HL-60 (cell line): ENCODE measurements around the gene TMEM174.

Source experiments
- DNase-seq, 2 experiments: peaks; one replicate each; pipeline ENCODE4 v3.0.0-alpha.2; 2010 to 2020; ENCODE audit warnings: low read depth in 1 of 2, low spot score in 1 of 2
- H3K27ac ChIP-seq: fragments of 250-450 bp; sonication (Bioruptor Pico); replicated peaks from 2 replicates; pipeline ENCODE4 v1.5.1; 2020; ENCODE audit warnings: mild to moderate bottlenecking, moderate library complexity
- H3K27me3 ChIP-seq: fragments of 250-450 bp; sonication (Bioruptor Pico); 2 replicates; pipeline ENCODE4 v1.5.1; 2021; ENCODE audit warnings: mild to moderate bottlenecking, moderate library complexity; ENCODE audit not compliant: insufficient read depth, poor library complexity, severe bottlenecking
- H3K4me3 ChIP-seq: replicated peaks from 2 replicates; pipeline ENCODE4 v1.5.1; 2011; ENCODE audit warnings: mild to moderate bottlenecking, control low read depth, low read length; ENCODE audit not compliant: insufficient read depth
- GABPA ChIP-seq: IDR thresholded peaks from 2 replicates; pipeline ENCODE4 v1.6.1; 2012; ENCODE audit warnings: low read depth
- POLR2AphosphoS5 ChIP-seq: IDR thresholded peaks from 2 replicates; pipeline ENCODE4 v1.6.1; 2012; ENCODE audit warnings: low read depth
- SPI1 ChIP-seq: IDR thresholded peaks from 2 replicates; pipeline ENCODE4 v1.6.1; 2012; ENCODE audit warnings: low read depth, mild to moderate bottlenecking, borderline replicate concordance
- TF ChIP-seq, protein P1 (sequence below): IDR thresholded peaks from one replicate; pipeline ENCODE4 v1.5.1; 2011; ENCODE audit warnings: low read length, control low read depth, inconsistent platforms; ENCODE audit not compliant: insufficient read depth
- TF ChIP-seq, protein P2 (sequence below): IDR thresholded peaks from 2 replicates; pipeline ENCODE4 v1.6.1; 2012; ENCODE audit warnings: low read depth; ENCODE audit not compliant: insufficient replicate concordance

TMEM174 gene

DNA sequence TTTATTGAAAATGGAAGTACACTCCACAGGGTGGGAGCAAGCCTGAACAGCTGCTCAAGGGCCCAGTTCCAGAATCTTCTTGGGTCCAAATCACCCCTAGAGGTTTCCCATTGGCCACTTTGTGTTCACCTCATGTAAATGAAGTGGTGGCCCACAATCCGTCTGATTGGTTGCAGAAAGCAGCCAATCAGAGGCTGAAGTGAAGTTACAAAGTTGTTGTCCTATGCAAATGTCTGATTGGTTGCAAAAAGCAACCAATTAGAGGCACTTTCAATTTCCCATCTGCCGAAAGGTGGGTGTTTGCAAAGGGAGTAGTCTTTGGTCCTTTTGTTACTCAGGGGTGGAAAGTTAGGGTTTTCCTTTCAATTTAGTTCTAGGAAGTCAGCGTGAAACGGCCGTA, 43.9 kb upstream of the TMEM174 start:
- no peak overlapping the region for H3K4me3 ChIP-seq
- DNase-seq = no peak
- no peaks in the 10 kb centered on the region for H3K27me3 ChIP-seq
- no peak overlapping the region for H3K27ac ChIP-seq
- TF ChIP-seq SPI1 (no peak), GABPA (no peak), POLR2AphosphoS5 (no peak)
- TF ChIP-seq, protein P1, sequence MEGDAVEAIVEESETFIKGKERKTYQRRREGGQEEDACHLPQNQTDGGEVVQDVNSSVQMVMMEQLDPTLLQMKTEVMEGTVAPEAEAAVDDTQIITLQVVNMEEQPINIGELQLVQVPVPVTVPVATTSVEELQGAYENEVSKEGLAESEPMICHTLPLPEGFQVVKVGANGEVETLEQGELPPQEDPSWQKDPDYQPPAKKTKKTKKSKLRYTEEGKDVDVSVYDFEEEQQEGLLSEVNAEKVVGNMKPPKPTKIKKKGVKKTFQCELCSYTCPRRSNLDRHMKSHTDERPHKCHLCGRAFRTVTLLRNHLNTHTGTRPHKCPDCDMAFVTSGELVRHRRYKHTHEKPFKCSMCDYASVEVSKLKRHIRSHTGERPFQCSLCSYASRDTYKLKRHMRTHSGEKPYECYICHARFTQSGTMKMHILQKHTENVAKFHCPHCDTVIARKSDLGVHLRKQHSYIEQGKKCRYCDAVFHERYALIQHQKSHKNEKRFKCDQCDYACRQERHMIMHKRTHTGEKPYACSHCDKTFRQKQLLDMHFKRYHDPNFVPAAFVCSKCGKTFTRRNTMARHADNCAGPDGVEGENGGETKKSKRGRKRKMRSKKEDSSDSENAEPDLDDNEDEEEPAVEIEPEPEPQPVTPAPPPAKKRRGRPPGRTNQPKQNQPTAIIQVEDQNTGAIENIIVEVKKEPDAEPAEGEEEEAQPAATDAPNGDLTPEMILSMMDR = no peak
- TF ChIP-seq, protein P2, sequence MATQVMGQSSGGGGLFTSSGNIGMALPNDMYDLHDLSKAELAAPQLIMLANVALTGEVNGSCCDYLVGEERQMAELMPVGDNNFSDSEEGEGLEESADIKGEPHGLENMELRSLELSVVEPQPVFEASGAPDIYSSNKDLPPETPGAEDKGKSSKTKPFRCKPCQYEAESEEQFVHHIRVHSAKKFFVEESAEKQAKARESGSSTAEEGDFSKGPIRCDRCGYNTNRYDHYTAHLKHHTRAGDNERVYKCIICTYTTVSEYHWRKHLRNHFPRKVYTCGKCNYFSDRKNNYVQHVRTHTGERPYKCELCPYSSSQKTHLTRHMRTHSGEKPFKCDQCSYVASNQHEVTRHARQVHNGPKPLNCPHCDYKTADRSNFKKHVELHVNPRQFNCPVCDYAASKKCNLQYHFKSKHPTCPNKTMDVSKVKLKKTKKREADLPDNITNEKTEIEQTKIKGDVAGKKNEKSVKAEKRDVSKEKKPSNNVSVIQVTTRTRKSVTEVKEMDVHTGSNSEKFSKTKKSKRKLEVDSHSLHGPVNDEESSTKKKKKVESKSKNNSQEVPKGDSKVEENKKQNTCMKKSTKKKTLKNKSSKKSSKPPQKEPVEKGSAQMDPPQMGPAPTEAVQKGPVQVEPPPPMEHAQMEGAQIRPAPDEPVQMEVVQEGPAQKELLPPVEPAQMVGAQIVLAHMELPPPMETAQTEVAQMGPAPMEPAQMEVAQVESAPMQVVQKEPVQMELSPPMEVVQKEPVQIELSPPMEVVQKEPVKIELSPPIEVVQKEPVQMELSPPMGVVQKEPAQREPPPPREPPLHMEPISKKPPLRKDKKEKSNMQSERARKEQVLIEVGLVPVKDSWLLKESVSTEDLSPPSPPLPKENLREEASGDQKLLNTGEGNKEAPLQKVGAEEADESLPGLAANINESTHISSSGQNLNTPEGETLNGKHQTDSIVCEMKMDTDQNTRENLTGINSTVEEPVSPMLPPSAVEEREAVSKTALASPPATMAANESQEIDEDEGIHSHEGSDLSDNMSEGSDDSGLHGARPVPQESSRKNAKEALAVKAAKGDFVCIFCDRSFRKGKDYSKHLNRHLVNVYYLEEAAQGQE = no peak

DNA sequence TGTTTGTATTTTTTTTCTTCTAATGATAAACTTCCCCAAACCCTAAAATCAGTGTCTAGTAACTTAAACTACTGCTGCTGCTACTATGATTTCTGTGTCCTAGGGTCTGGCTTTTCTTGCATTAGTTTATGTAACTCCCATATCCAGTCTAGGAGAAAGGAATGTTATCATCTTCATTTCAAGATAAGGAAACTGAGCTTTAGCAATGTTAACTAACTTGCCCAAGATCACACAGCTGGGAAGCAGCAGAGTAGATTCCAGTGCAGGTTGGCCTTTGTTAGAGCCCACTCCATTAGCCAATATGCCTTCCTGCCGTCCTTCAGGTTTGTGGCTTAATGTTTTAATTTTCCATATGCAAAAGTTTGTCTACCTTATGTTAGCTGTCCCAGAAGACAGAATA, 42.2 kb upstream of the TMEM174 start:
- no peak for DNase-seq
- TF ChIP-seq GABPA (no peak), POLR2AphosphoS5 (no peak), SPI1 (no peak)
- TF ChIP-seq, protein P2 = no peak
- TF ChIP-seq, protein P1 = no peak
- Histone ChIP-seq H3K27me3 (no peaks in the 10 kb centered on the region), H3K4me3 (no peak overlapping the region), H3K27ac (no peak overlapping the region)

DNA sequence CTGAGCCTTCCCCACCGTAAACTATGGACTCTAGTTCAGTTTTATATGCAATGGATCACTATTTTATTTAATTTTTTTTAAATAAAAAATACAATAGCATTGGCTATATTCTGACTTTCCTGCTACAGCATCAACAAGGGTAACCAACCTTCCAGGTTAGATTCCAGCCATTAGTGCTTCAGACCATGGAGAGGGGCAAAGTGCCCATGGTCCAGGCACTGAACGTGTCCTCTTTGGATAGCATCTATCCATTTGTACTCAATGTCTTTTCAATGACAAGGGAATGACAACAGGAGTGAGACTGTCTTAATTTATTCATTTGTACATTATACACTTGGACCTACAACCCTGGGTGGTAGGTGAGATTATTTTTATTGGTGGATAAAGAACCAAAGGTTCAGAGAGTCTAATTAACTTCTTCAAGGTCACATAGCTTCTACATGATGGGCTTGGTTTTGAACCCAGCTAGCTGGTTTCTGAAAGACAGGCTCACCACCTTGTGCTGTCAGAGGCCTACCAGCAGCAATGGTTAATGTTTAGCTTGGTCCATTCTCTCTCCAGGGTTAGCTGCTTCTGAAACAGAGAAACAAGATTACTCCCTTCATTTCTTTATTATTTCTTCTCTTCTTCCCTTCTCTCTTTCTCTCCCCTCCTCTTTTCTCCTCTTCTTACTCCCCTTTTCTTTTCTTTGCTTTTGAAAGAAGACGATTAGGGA, 41.1 kb upstream of the TMEM174 start:
- H3K27me3 ChIP-seq = no peaks in the 10 kb centered on the region
- no peak for TF ChIP-seq GABPA
- TF ChIP-seq POLR2AphosphoS5 = no peak
- TF ChIP-seq SPI1 = no peak
- TF ChIP-seq, protein P1 = no peak
- TF ChIP-seq, protein P2 = no peak

More for the DNA sequence above, 41.1 kb upstream of the TMEM174 start:
- Histone ChIP-seq H3K4me3 (no peak overlapping the region), H3K27ac (no peak overlapping the region)
- DNase-seq = no peak
